GM12878 (cell line): ENCODE data around the gene SPN. TPM values are rescaled to one million over a fixed set of nuclear protein-coding genes. Genes with fewer than 3 reads are reported as not detected.

Source experiments
- ATF7 ChIP-seq: fragments of 450-650 bp; IDR thresholded peaks from 2 replicates; pipeline ENCODE4 v1.6.1; 2016; ENCODE audit warnings: low read depth, mild to moderate bottlenecking
- BCLAF1 ChIP-seq: fragments of 450-650 bp; IDR thresholded peaks from 2 replicates; pipeline ENCODE4 v1.6.1; 2017; ENCODE audit warnings: antibody characterized with exemption, mild to moderate bottlenecking, moderate library complexity
- CBX3 ChIP-seq: fragments of 200-600 bp; sonication (generic); IDR thresholded peaks from 2 replicates; pipeline ENCODE4 v1.6.1; 2016; ENCODE audit warnings: low read depth, borderline replicate concordance
- CHD1 ChIP-seq: IDR thresholded peaks from 2 replicates; pipeline ENCODE4 v1.6.1; 2012; ENCODE audit warnings: low read depth, low read length, improper control_type of control experiment
- CREM ChIP-seq: IDR thresholded peaks from 2 replicates; pipeline ENCODE4 v1.6.1; 2014; ENCODE audit warnings: antibody characterized with exemption, low read depth
- E4F1 ChIP-seq: fragments of 450-650 bp; IDR thresholded peaks from 2 replicates; pipeline ENCODE4 v1.6.1; 2018; ENCODE audit warnings: borderline replicate concordance, mild to moderate bottlenecking; ENCODE audit not compliant: partially characterized antibody
- EED ChIP-seq: sonication (generic); IDR thresholded peaks from 2 replicates; pipeline ENCODE4 v1.6.1; 2016; ENCODE audit warnings: antibody characterized with exemption, low read depth
- HDAC2 ChIP-seq: fragments of 200-600 bp; sonication (generic); IDR thresholded peaks from 2 replicates; pipeline ENCODE4 v1.6.1; 2017
- IKZF1 ChIP-seq: fragments of 450-650 bp; conservative IDR thresholded peaks from 2 replicates; pipeline ENCODE4 v1.6.1; 2017; ENCODE audit warnings: antibody characterized with exemption, mild to moderate bottlenecking
- KLF5 ChIP-seq: fragments of 450-650 bp; IDR thresholded peaks from 2 replicates; pipeline ENCODE4 v1.6.1; 2014; ENCODE audit warnings: mild to moderate bottlenecking; ENCODE audit not compliant: partially characterized antibody
- LARP7 ChIP-seq: fragments of 450-650 bp; IDR thresholded peaks from 2 replicates; pipeline ENCODE4 v1.6.1; 2017; ENCODE audit warnings: mild to moderate bottlenecking
- MEF2A ChIP-seq: IDR thresholded peaks from 2 replicates; pipeline ENCODE4 v1.6.1; 2011; ENCODE audit warnings: low read depth, mild to moderate bottlenecking, low read length, moderate library complexity; ENCODE audit not compliant: insufficient read depth
- MXI1 ChIP-seq: fragments of 150-350 bp; IDR thresholded peaks from 2 replicates; pipeline ENCODE4 v1.6.1; 2011; ENCODE audit warnings: low read depth, mild to moderate bottlenecking, inconsistent platforms, low read length, improper control_type of control experiment
- MYC ChIP-seq: IDR thresholded peaks from 2 replicates; pipeline ENCODE4 v1.6.1; 2011; ENCODE audit warnings: mild to moderate bottlenecking, low read length, moderate library complexity, inconsistent platforms; ENCODE audit not compliant: insufficient read depth, insufficient replicate concordance, insufficient read length, severe bottlenecking
- NFXL1 ChIP-seq: fragments of 450-650 bp; IDR thresholded peaks from 2 replicates; pipeline ENCODE4 v1.6.1; 2017; ENCODE audit warnings: antibody characterized with exemption, mild to moderate bottlenecking, borderline replicate concordance
- NRF1 ChIP-seq: conservative IDR thresholded peaks from 2 replicates; pipeline ENCODE4 v1.6.1; 2011; ENCODE audit warnings: mild to moderate bottlenecking, low read depth, low read length, improper control_type of control experiment
- PAX5 ChIP-seq: IDR thresholded peaks from 2 replicates; pipeline ENCODE4 v1.6.1; 2011; ENCODE audit warnings: low read depth, low read length, borderline replicate concordance
- PML ChIP-seq: IDR thresholded peaks from 2 replicates; pipeline ENCODE4 v1.6.1; 2012; ENCODE audit warnings: low read length, inconsistent platforms
- SIN3A ChIP-seq: IDR thresholded peaks from 2 replicates; pipeline ENCODE4 v1.6.1; 2012; ENCODE audit warnings: low read depth, low read length, improper control_type of control experiment
- SIX5 ChIP-seq: IDR thresholded peaks from 2 replicates; pipeline ENCODE4 v1.6.1; 2011; ENCODE audit warnings: mild to moderate bottlenecking, low read depth, low read length, moderate library complexity; ENCODE audit not compliant: severe bottlenecking
- SP1 ChIP-seq: IDR thresholded peaks from one replicate; pipeline ENCODE4 v1.6.1; 2011; ENCODE audit warnings: low read depth, low read length
- SRF ChIP-seq, 2 experiments: IDR thresholded peaks; 2 replicates each; pipeline ENCODE4 v1.6.1; 2011; ENCODE audit warnings: low read depth in 2 of 2, low read length in 2 of 2, mild to moderate bottlenecking in 1 of 2, moderate library complexity in 1 of 2
- TAF1 ChIP-seq: IDR thresholded peaks from 2 replicates; pipeline ENCODE4 v1.6.1; 2011; ENCODE audit warnings: mild to moderate bottlenecking, low read depth, low read length, borderline replicate concordance
- TCF7 ChIP-seq: IDR thresholded peaks from 2 replicates; pipeline ENCODE4 v1.6.1; 2014; ENCODE audit warnings: antibody characterized with exemption, borderline replicate concordance
- ZBTB33 ChIP-seq: fragments of 450-650 bp; IDR thresholded peaks from 2 replicates; pipeline ENCODE4 v1.6.1; 2017; ENCODE audit warnings: mild to moderate bottlenecking
- ZNF24 ChIP-seq: fragments of 450-650 bp; IDR thresholded peaks from 2 replicates; pipeline ENCODE4 v1.6.1; 2017; ENCODE audit warnings: antibody characterized with exemption, mild to moderate bottlenecking
- ZNF274 ChIP-seq: IDR thresholded peaks from one replicate; pipeline ENCODE4 v1.8.0; 2011; ENCODE audit not compliant: insufficient read length, insufficient read depth
- polyA plus RNA-seq, 11 experiments: library from polyadenylated mRNA; depleted of rRNA in 4 of 11; unstranded in 6 of 11; stranded (reverse) in 5 of 11; fragments of >200 nt; fragmentation: Nextera tagmentation in 4 of 11; fragmentation: Illumina TruSeq in 1 of 11; extraction: Ambion mirVana in 4 of 11; extraction: Trizol in 1 of 11; gene quantifications; 1 replicate in 1 of 11; 2 replicates in 10 of 11; pipeline versions ENCODE4 v1.2.1 to v1.2.3, GENCODE V29; 2011 to 2016; ENCODE audit warnings: inconsistent platforms in 2 of 11, missing spikeins in 2 of 11, low read depth in 1 of 11
- total RNA-seq, 4 experiments: library from RNA; depleted of rRNA in 3 of 4; stranded (reverse); fragments of >200 nt in 3 of 4; fragmentation: Illumina TruSeq in 1 of 4; extraction: Trizol in 1 of 4; gene quantifications; 2 replicates each; pipeline versions ENCODE4 v1.2.1 to v1.2.3, GENCODE V29; 2013 to 2021

Gene SPN
- total and polyA plus RNA-seq, 10 of the 15 experiments (the other 5 are each of a cell fraction or from before 2014, with no cell fraction given) = 16.2 to 173 (median 92.7) TPM

- TF ChIP-seq HDAC2 (no peak), MXI1 (no peak), ZNF24 (0 out of 2 replicates have a peak, but pooled peaks have one; percentile 20), NRF1 (no peak), ZBTB33 (no peak), MEF2A (0 out of 2 replicates have a peak, but pooled peaks have one; percentile 66), CHD1 (no peak), PAX5 (peak; percentile 50; the same call in 1 of the 2 replicates), KLF5 (no peak), SP1 (peak; percentile 75), E4F1 (no peak), BCLAF1 (no peak), CREM (peak; percentile 72; the same call in 1 of the 2 replicates), PML (0 out of 2 replicates have a peak, but pooled peaks have one; percentile 27), EED (peak; percentile 85), SRF (IDR thresholded peaks at IDR 0.05; ENCODE audit: low read depth in 2 of 2, low read length in 2 of 2) (no peak), IKZF1 (peak; percentile 94), TCF7 (no peak), ATF7 (peak; percentile 91), SIX5 (no peak), LARP7 (no peak), MYC (no peak), TAF1 (no peak), SIN3A (no peak), ZNF274 (no peak), CBX3 (no peak), NFXL1 (no peak)
Measured at GRCh38 chr16:29644338-29644857, 18.6 kb upstream of the SPN start (continued).
